Mononuclear cell (primary cell): ENCODE results near the gene MEF2D. TPM values are rescaled to one million over a fixed set of nuclear protein-coding genes. Genes with fewer than 3 reads are reported as not detected.

ENCODE experiments used
- H3K27me3 ChIP-seq: 2 replicates; pipeline ENCODE4 v1.6.0; 2011; ENCODE audit warnings: low read length, control low read depth; ENCODE audit not compliant: insufficient read depth
- H3K4me1 ChIP-seq: 2 replicates; pipeline ENCODE4 v1.5.1; 2011; ENCODE audit warnings: mild to moderate bottlenecking, low read length, control low read depth; ENCODE audit not compliant: insufficient read depth
- H3K4me3 ChIP-seq: 2 replicates; pipeline ENCODE4 v1.5.1; 2011; ENCODE audit warnings: mild to moderate bottlenecking, low read length, moderate library complexity
- H3K9me3 ChIP-seq: 2 replicates; pipeline ENCODE4 v1.5.1; 2011; ENCODE audit warnings: low read depth, mild to moderate bottlenecking, control low read depth, low read length
- total RNA-seq: library from RNA; depleted of rRNA; stranded (reverse); fragments of >200 nt; gene quantifications from one replicate; pipeline ENCODE4 v1.2.3, GENCODE V29; 2012

Gene MEF2D
- total RNA-seq: 52.7 TPM

- no peaks in the 10 kb centered on the region for H3K9me3 ChIP-seq
- no peaks in the 10 kb centered on the region for H3K27me3 ChIP-seq
- H3K4me1 ChIP-seq: peaks cover 82% of the 10 kb centered on the region
- peak within 1 kb of the TSS; percentile 99 for H3K4me3 ChIP-seq
These were observed at the start of gene MEF2D for GRCh38 chr1:156500543-156500792. Gene MEF2D, minus strand, starts transcription at chr1:156500775. Its CDS starts 17,483 bp downstream, at chr1:156483292.

- no peaks in the 10 kb centered on the region for H3K27me3 ChIP-seq
- no peak overlapping the region for H3K4me3 ChIP-seq
- H3K9me3 ChIP-seq: no peaks in the 10 kb centered on the region
- peaks cover 40% of the 10 kb centered on the region for H3K4me1 ChIP-seq
These were observed 49.8 kb upstream of the MEF2D start for GRCh38 chr1:156550346-156550745.

- Histone ChIP-seq H3K4me1 (peaks cover 35% of the 10 kb centered on the region), H3K27me3 (no peaks in the 10 kb centered on the region), H3K9me3 (no peaks in the 10 kb centered on the region), H3K4me3 (no peak overlapping the region)
These were observed 49.3 kb upstream of the MEF2D start for GRCh38 chr1:156549831-156550230.

DNA sequence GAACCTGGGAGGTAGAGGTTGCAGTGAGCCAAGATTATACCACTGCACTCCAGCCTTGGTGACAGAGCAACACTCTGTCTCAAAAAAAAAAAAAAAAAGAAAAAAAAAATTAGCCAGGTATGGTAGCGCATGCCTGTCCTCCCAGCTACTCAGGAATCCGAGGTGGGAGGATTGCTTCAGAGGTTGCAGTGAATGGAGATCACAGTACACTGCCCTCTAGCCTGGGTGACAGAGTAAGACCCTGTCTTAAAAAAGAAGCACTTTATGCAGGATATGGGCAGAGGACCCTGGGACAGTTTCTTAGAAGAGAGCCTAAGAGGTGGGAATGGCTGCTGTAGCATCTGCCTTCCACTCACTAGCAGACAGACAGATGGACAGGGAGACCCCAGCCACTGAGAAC lies 48.8 kb upstream of the MEF2D start:
- Histone ChIP-seq H3K4me1 (peaks cover 31% of the 10 kb centered on the region), H3K27me3 (no peaks in the 10 kb centered on the region), H3K9me3 (no peaks in the 10 kb centered on the region), H3K4me3 (no peak overlapping the region)

GRCh38 chr1:156547982-156548381 lies 47.4 kb upstream of the MEF2D start:
- Histone ChIP-seq H3K4me1 (peaks cover 17% of the 10 kb centered on the region), H3K4me3 (no peak overlapping the region), H3K27me3 (no peaks in the 10 kb centered on the region), H3K9me3 (no peaks in the 10 kb centered on the region)

DNA sequence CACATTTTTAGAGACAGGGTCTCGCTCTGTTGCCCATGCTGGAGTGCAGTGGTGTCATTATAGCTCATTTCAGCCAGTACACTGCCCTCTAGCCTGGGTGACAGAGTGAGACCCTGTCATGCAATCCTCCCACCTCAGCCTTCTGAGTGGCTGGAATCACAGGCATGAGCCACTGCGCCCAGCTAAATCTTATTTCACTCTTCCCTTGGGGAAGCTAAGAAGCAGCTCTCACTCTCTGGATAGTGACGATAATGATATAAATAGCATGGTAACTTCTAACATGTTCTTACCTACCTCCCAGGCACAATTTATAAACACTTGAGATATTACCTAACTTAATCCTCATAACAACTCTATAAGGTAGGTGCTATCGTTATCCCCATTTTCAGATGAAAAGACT lies 46.9 kb upstream of the MEF2D start:
- Histone ChIP-seq H3K4me3 (no peak overlapping the region), H3K4me1 (peaks cover 11% of the 10 kb centered on the region), H3K27me3 (no peaks in the 10 kb centered on the region), H3K9me3 (no peaks in the 10 kb centered on the region)

DNA sequence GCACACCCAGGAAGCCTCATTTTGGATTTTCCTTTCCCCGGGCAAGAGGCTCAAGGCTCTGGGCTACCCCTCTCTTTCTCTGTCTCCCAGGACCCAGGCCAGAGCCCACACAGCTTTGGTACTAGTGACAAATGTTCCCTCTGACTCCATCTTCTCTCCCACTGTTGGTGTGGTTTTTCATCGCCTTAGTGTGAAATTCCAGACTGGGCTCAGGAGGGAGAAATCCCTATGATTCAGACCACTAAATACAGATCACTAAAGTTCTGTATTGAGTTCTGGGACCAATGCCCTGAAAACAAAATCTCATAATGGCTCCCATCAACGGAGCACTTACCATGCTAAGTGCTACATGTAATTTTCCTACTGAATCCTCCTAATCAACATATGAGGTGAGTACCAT lies 45.7 kb upstream of the MEF2D start:
- Histone ChIP-seq H3K9me3 (no peaks in the 10 kb centered on the region), H3K4me3 (no peak overlapping the region), H3K4me1 (no peaks in the 10 kb centered on the region), H3K27me3 (no peaks in the 10 kb centered on the region)

DNA sequence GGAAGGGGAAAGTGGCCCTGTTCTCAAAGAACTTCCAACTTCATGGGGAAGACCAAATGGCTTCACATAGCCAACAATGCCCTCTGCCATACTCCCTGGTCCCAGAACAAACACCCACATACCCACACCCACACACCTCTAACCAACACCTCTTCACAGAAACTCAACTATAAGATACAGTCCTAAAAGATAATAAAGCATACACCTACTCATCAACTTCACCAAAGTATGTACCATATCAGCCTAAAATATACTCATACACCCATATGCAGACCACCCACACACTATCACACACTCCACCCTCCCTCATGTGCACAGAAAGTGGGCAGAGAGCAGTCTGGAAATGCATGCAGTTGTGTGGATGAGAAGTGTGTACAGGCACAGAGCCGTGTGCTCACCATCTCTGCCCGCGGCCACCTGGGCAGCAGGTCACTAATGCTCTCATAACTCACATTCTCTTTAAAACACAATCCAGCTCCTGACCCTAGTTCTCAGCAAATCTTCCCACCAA lies 44.1 kb upstream of the MEF2D start:
- H3K27me3 ChIP-seq: no peaks in the 10 kb centered on the region
- H3K4me1 ChIP-seq: no peaks in the 10 kb centered on the region
- no peak overlapping the region for H3K4me3 ChIP-seq
- H3K9me3 ChIP-seq: no peaks in the 10 kb centered on the region

GRCh38 chr1:156543066-156543465 lies 42.5 kb upstream of the MEF2D start:
- H3K4me3 ChIP-seq: no peak overlapping the region
- no peaks in the 10 kb centered on the region for H3K9me3 ChIP-seq
- no peaks in the 10 kb centered on the region for H3K4me1 ChIP-seq
- H3K27me3 ChIP-seq: no peaks in the 10 kb centered on the region

DNA sequence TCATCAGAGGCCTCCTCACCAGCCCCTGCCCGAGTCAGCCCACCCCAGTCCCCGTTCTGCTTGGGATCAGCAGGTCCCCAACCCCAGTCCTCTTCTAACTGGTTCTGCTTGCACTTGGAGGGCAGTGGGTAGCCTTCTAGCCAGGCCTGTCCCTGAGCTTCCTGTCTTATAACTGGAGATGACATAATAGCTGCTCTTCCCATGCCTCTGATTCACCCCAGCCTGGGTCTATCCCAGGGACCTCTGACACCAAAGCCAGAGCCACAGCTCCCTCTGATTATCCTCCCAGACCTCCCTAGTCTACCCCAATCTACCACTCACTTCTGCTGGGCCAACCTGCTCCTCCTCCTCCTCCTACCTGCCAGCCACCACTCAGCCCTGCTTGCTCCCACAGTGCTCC lies 40.4 kb upstream of the MEF2D start:
- Histone ChIP-seq H3K27me3 (no peaks in the 10 kb centered on the region), H3K4me3 (no peak overlapping the region), H3K9me3 (no peaks in the 10 kb centered on the region), H3K4me1 (no peaks in the 10 kb centered on the region)

DNA sequence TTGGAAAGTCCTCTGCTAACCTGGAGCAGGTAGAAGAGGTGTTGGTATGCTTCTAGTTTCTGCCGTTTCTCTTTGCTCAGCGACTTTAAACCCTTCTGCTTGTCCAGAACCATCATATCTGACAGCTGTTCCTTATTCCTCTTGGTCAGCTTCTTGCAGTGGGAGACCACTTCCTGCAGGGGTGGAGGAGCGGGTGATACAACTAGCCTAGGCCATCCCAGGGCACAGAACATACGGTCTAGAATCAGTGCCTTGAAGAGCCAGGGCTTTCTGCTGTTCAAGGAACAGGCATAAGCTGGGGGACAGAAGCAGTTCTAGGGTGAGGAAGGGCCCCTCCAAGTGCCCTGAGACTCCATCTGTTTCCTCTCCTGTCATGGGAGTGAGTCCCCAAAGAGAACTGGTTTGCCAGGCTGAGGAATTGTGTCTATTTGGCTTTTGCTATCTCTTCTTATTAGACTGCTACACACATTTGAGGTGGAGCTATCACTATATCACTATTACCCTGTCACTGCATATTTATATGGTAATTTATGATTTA lies 39.3 kb upstream of the MEF2D start:
- Histone ChIP-seq H3K27me3 (no peaks in the 10 kb centered on the region), H3K4me3 (no peak overlapping the region), H3K4me1 (no peaks in the 10 kb centered on the region), H3K9me3 (no peaks in the 10 kb centered on the region)

GRCh38 chr1:156538711-156539440 lies 38.3 kb upstream of the MEF2D start:
- no peaks in the 10 kb centered on the region for H3K9me3 ChIP-seq
- no peak overlapping the region for H3K4me3 ChIP-seq
- no peaks in the 10 kb centered on the region for H3K27me3 ChIP-seq
- H3K4me1 ChIP-seq: no peaks in the 10 kb centered on the region

- H3K9me3 ChIP-seq: no peaks in the 10 kb centered on the region
- H3K27me3 ChIP-seq: no peaks in the 10 kb centered on the region
- H3K4me1 ChIP-seq: no peaks in the 10 kb centered on the region
- H3K4me3 ChIP-seq: no peak overlapping the region
These were observed 36.5 kb upstream of the MEF2D start for GRCh38 chr1:156537027-156537426.

DNA sequence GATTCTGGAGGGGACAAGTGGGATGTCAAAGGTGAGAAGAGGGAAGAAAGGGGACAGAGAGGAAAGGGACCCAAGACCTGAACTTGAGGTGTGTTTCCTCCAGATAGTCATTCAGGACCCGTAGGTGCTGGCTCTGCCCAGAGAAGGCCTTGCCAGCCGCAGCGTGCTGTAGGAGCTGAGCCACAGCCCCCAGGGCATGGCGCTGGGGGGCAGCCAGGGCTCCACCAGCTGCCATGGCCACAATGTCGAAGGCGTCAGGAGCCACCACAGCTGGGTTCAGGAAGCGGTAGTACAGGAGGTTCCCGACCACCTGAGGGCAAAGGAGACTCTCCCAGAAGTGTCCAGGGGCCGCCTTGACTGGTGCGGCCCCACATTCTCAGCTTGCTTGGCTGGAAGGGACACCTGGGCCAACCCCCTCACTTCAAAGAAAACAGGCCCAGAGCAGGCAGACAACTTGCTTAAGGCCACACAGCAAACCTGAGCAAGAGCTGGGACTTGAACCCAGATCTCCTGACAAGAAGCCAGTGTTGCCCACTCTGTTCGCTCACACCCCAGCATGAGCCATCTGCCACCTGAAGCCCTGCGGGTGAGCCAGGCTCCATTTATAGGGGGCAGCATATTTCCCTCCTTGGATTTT lies 34.0 kb upstream of the MEF2D start:
- H3K4me1 ChIP-seq: no peaks in the 10 kb centered on the region
- no peak overlapping the region for H3K4me3 ChIP-seq
- H3K9me3 ChIP-seq: no peaks in the 10 kb centered on the region
- H3K27me3 ChIP-seq: no peaks in the 10 kb centered on the region

- Histone ChIP-seq H3K27me3 (no peaks in the 10 kb centered on the region), H3K4me3 (no peak overlapping the region), H3K4me1 (no peaks in the 10 kb centered on the region), H3K9me3 (no peaks in the 10 kb centered on the region)
These were observed 33.1 kb upstream of the MEF2D start for GRCh38 chr1:156533568-156534220.
